GM21360 (cell line): Measurements from ENCODE around the gene PKP3.

Source experiments
- ATAC-seq: cut with Tn5 transposase; IDR thresholded peaks from one replicate; pipeline ENCODE4 v1.9.1; 2021; ENCODE audit warnings: mild to moderate bottlenecking, moderate library complexity; ENCODE audit not compliant: unreplicated experiment

The PKP3 gene

GRCh38 chr11:441418-442274, 47.6 kb downstream of the PKP3 start, which contains the start of gene ANO9:
Gene ANO9, minus strand, starts transcription at chr11:442011. Its CDS starts 85 bp downstream, at chr11:441926.
- ATAC-seq = no peak

- ATAC-seq = no peak
Measured at GRCh38 chr11:442611-443081, 48.6 kb downstream of the PKP3 start.

GRCh38 chr11:443542-444199, 49.7 kb downstream of the PKP3 start:
- no peak for ATAC-seq

- no peak for ATAC-seq
Measured at GRCh38 chr11:444396-445144, 50.6 kb downstream of the PKP3 start.

GRCh38 chr11:445765-446588, 52.0 kb downstream of the PKP3 start:
- no peak for ATAC-seq

- ATAC-seq = no peak
Measured at GRCh38 chr11:446891-447290, 52.9 kb downstream of the PKP3 start.

GRCh38 chr11:447923-448731, 54.1 kb downstream of the PKP3 start:
- peak; percentile 48 for ATAC-seq

- ATAC-seq = peak; percentile 67
Measured at GRCh38 chr11:449889-450808, 56.1 kb downstream of the PKP3 start, which contains the start of gene PTDSS2. Gene PTDSS2, plus strand, starts transcription at chr11:450279. Its CDS starts 177 bp downstream, at chr11:450456.

GRCh38 chr11:450809-451451, 56.9 kb downstream of the PKP3 start:
- ATAC-seq = peak; percentile 4

GRCh38 chr11:451738-452137, 57.7 kb downstream of the PKP3 start:
- ATAC-seq = no peak

- ATAC-seq = no peak
Measured at GRCh38 chr11:452203-452744, 58.3 kb downstream of the PKP3 start.

- no peak for ATAC-seq
Measured at GRCh38 chr11:452916-453527, 59.0 kb downstream of the PKP3 start.

- no peak for ATAC-seq
Measured at GRCh38 chr11:453564-453963, 59.6 kb downstream of the PKP3 start.

- ATAC-seq = no peak
Measured at GRCh38 chr11:454043-454442, 60.0 kb downstream of the PKP3 start.
